ENCODE results near the gene WDR53. TPM values are rescaled to one million over a fixed set of nuclear protein-coding genes. Genes with fewer than 3 reads are reported as not detected.

WDR53 gene
- total RNA-seq, 2 experiments from 2014 or later: 10.8 to 16.5 TPM

- no peak for DNase-seq (ENCODE audit: low spot score)
- peaks cover 4% of the 10 kb centered on the region for H3K4me1 ChIP-seq (ENCODE audit: insufficient read depth, low read length, poor library complexity, severe bottlenecking)
- no peak overlapping the region for H2AFZ ChIP-seq (ENCODE audit: low read length)
- H3K9me3 ChIP-seq (ENCODE audit: low read length): no peaks in the 10 kb centered on the region
- POLR2A ChIA-PET: no interaction called here
- peaks cover 35% of the 10 kb centered on the region for H3K36me3 ChIP-seq (ENCODE audit: insufficient read depth, low read length)
- H4K20me1 ChIP-seq (ENCODE audit: insufficient read depth, low read length): no peaks in the 10 kb centered on the region
- no peaks in the 10 kb centered on the region for H3K9me2 ChIP-seq (ENCODE audit: insufficient read depth, low read length)
- no peak overlapping the region for H3K4me2 ChIP-seq (ENCODE audit: low read length)
- no peak overlapping the region for H3K27ac ChIP-seq (ENCODE audit: low read depth, low read length, poor library complexity, severe bottlenecking)
- H3K4me3 ChIP-seq (ENCODE audit: low read depth, low read length, poor library complexity, severe bottlenecking): no peak overlapping the region
- H3K79me2 ChIP-seq (ENCODE audit: insufficient read depth, low read depth, low read length): no peaks in the 10 kb centered on the region
- CTCF ChIA-PET (ENCODE audit: unreplicated experiment): no interaction called here
- no peak for TF ChIP-seq CTCF (conservative IDR thresholded peaks at IDR 0.05; ENCODE audit: low read length)
- no TSS peak for BruUV-seq (replicated peaks)
- intact Hi-C loops (cut with micrococcal nuclease; ENCODE audit: unreplicated experiment): no loop called here
These were observed 11.1 kb downstream of the WDR53 start for GRCh38 chr3:196557236-196557635.

GRCh38 chr3:196555295-196555694, 13.1 kb downstream of the WDR53 start:
- POLR2A ChIA-PET: interaction anchor here (0.6 to 1.3 kb wide), 3 partner anchors 47 to 98 kb away, joined by 3 read pairs; no protein-coding TSS in a partner anchor
- BruUV-seq (replicated peaks): no TSS peak
- H2AFZ ChIP-seq (ENCODE audit: low read length): no peak overlapping the region
- peaks cover 4% of the 10 kb centered on the region; the same call in 1 of the 2 replicates for H3K9me3 ChIP-seq (ENCODE audit: low read length)
- no peak overlapping the region for H3K27ac ChIP-seq (ENCODE audit: low read depth, low read length, poor library complexity, severe bottlenecking)
- no peaks in the 10 kb centered on the region for H4K20me1 ChIP-seq (ENCODE audit: insufficient read depth, low read length)
- H3K4me3 ChIP-seq (ENCODE audit: low read depth, low read length, poor library complexity, severe bottlenecking): no peak overlapping the region
- no peak for DNase-seq (ENCODE audit: low spot score)
- H3K36me3 ChIP-seq (ENCODE audit: insufficient read depth, low read length): peaks cover 25% of the 10 kb centered on the region
- CTCF ChIA-PET (ENCODE audit: unreplicated experiment): no interaction called here
- intact Hi-C loops (cut with micrococcal nuclease; ENCODE audit: unreplicated experiment): no loop called here
- TF ChIP-seq EZH2phosphoT487 (IDR thresholded peaks at IDR 0.05; ENCODE audit: borderline replicate concordance, low read depth, low read length): no peak
- no peak for TF ChIP-seq CTCF (conservative IDR thresholded peaks at IDR 0.05; ENCODE audit: low read length)
- no peaks in the 10 kb centered on the region for H3K9me2 ChIP-seq (ENCODE audit: insufficient read depth, low read length)
- H3K4me1 ChIP-seq (ENCODE audit: insufficient read depth, low read length, poor library complexity, severe bottlenecking): peaks cover 4% of the 10 kb centered on the region
- no peak overlapping the region for H3K4me2 ChIP-seq (ENCODE audit: low read length)
- H3K79me2 ChIP-seq (ENCODE audit: insufficient read depth, low read depth, low read length): no peaks in the 10 kb centered on the region

DNA sequence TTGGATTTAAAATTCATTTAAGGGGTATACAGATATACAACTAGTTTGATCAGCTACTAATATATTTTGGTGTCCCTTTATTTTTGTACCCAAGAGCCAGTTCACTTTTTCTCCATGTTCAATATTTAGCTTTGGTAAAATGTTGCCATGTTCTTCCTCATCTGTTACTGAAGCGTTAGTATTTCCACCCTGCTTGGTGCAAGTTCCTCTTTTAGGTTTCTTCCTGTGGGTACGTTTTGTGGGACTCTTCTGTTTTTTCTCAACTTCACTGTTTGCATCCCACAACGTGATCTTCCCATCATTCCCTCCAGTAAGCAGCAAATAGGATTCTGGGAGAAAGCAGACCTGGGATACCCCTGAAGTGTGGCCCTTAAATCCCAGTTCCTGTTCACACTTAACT, 14.1 kb downstream of the WDR53 start:
- H3K4me1 ChIP-seq (ENCODE audit: insufficient read depth, low read length, poor library complexity, severe bottlenecking): peaks cover 4% of the 10 kb centered on the region
- BruUV-seq (replicated peaks): TSS peak; percentile 47
- H3K27ac ChIP-seq (ENCODE audit: low read depth, low read length, poor library complexity, severe bottlenecking): no peak overlapping the region
- peak overlapping the region; percentile 18; the same call in 1 of the 2 replicates for H3K4me2 ChIP-seq (ENCODE audit: low read length)
- peaks cover 16% of the 10 kb centered on the region for H3K36me3 ChIP-seq (ENCODE audit: insufficient read depth, low read length)
- DNase-seq (ENCODE audit: low spot score): peak; percentile 16
- POLR2A ChIA-PET: interaction anchor here (0.6 to 1.0 kb wide), 4 partner anchors 47 to 271 kb away, joined by 3 to 12 read pairs (median 3); no protein-coding TSS in a partner anchor
- CTCF ChIA-PET (ENCODE audit: unreplicated experiment): no interaction called here
- no peak overlapping the region for H3K4me3 ChIP-seq (ENCODE audit: low read depth, low read length, poor library complexity, severe bottlenecking)
- no peaks in the 10 kb centered on the region for H4K20me1 ChIP-seq (ENCODE audit: insufficient read depth, low read length)
- no peaks in the 10 kb centered on the region for H3K9me2 ChIP-seq (ENCODE audit: insufficient read depth, low read length)
- no peak overlapping the region for H2AFZ ChIP-seq (ENCODE audit: low read length)
- intact Hi-C loops (cut with micrococcal nuclease; ENCODE audit: unreplicated experiment): no loop called here
- peaks cover 11% of the 10 kb centered on the region; the same call in 1 of the 2 replicates for H3K9me3 ChIP-seq (ENCODE audit: low read length)
- H3K79me2 ChIP-seq (ENCODE audit: insufficient read depth, low read depth, low read length): no peaks in the 10 kb centered on the region
- TF ChIP-seq CTCF (conservative IDR thresholded peaks at IDR 0.05; ENCODE audit: low read length): no peak
- TF ChIP-seq EZH2phosphoT487 (IDR thresholded peaks at IDR 0.05; ENCODE audit: borderline replicate concordance, low read depth, low read length): no peak

All from OCI-LY7 (cell line).